ENCODE data around the gene FAM135A. TPM values are rescaled to one million over a fixed set of nuclear protein-coding genes. Genes with fewer than 3 reads are reported as not detected.
A peak's percentile ranks its signal among the peaks of the same experiment; 100 is the strongest.

Gene FAM135A
- total and polyA plus RNA-seq, 12 donors = 4.8 to 18.0 (median 12.8) TPM

- no peak for DNase-seq
- no peak for TF ChIP-seq CTCF (IDR thresholded peaks at IDR 0.05)
- intact Hi-C loops (cut with DNase I) = no loop called here
- Histone ChIP-seq H3K27me3 (peaks cover 0 to 8% (median 0%) of the 10 kb centered on the region in 7 donors), H3K36me3 (no peaks in the 10 kb centered on the region), H3K9me3 (no peaks in the 10 kb centered on the region), H3K4me1 (no peaks in the 10 kb centered on the region), H3K27ac (no peak overlapping the region), H3K4me3 (no peak overlapping the region)
- no peak for ATAC-seq
These were observed 24.0 kb upstream of the FAM135A start for GRCh38 chr6:70389261-70389660.

GRCh38 chr6:70390067-70390466 is 23.2 kb upstream of the FAM135A start:
- ATAC-seq = no peak
- intact Hi-C loops (cut with DNase I) = no loop called here
- WGBS, 2 donors = 11 to 14% methylated on average over 1 of the region's 1 CpG

GRCh38 chr6:70391492-70391891 is 21.8 kb upstream of the FAM135A start:
- ATAC-seq (no peak), DNase-seq (no peak)
- Histone ChIP-seq H3K9me3 (no peaks in the 10 kb centered on the region), H3K4me1 (peaks cover 0 to 16% (median 0%) of the 10 kb centered on the region in 9 donors), H3K36me3 (no peaks in the 10 kb centered on the region), H3K4me3 (no peak overlapping the region), H3K27me3 (peaks cover 0 to 8% (median 0%) of the 10 kb centered on the region in 7 donors), H3K27ac (no peak overlapping the region)
- 86 to 88% methylated on average over 3 of the region's 3 CpGs for WGBS, 2 donors
- intact Hi-C loops (cut with DNase I) = no loop called here
- TF ChIP-seq CTCF (IDR thresholded peaks at IDR 0.05) = no peak

More at GRCh38 chr6:70390067-70390466, 23.2 kb upstream of the FAM135A start:
- TF ChIP-seq CTCF (IDR thresholded peaks at IDR 0.05) = no peak
- no peaks in the 10 kb centered on the region for H3K9me3 ChIP-seq
- no peaks in the 10 kb centered on the region for H3K36me3 ChIP-seq
- no peak overlapping the region for H3K4me3 ChIP-seq
- H3K4me1 ChIP-seq = peaks cover 0 to 4% (median 0%) of the 10 kb centered on the region in 9 donors
- peaks cover 0 to 8% (median 0%) of the 10 kb centered on the region in 7 donors for H3K27me3 ChIP-seq
- DNase-seq = no peak
- no peak overlapping the region for H3K27ac ChIP-seq

GRCh38 chr6:70394518-70395300 is 18.6 kb upstream of the FAM135A start:
- Histone ChIP-seq H3K36me3 (no peaks in the 10 kb centered on the region), H3K4me1 (peaks cover 0 to 28% (median 5%) of the 10 kb centered on the region in 9 donors), H3K9me3 (no peaks in the 10 kb centered on the region), H3K4me3 (no peak overlapping the region), H3K27me3 (peaks cover 0 to 3% (median 0%) of the 10 kb centered on the region in 7 donors), H3K27ac (peak overlapping the region in 5 of 10 donors; percentile 5 to 41 (median 18))
- TF ChIP-seq CTCF (IDR thresholded peaks at IDR 0.05) = no peak
- DNase-seq = no peak
- intact Hi-C loops (cut with DNase I) = no loop called here
- ATAC-seq = no peak
- 83 to 87% methylated on average over 20 of the region's 20 CpGs for WGBS, 2 donors
